SW480 (cell line): ENCODE results near the gene EPHB2.

Experiments
- DNase-seq: peaks from one replicate; pipeline ENCODE4 v3.0.0-alpha.2; 2016; ENCODE audit warnings: low spot score

The EPHB2 gene

GRCh38 chr1:22803833-22804232, 93.2 kb downstream of the EPHB2 start:
- no peak for DNase-seq

DNA sequence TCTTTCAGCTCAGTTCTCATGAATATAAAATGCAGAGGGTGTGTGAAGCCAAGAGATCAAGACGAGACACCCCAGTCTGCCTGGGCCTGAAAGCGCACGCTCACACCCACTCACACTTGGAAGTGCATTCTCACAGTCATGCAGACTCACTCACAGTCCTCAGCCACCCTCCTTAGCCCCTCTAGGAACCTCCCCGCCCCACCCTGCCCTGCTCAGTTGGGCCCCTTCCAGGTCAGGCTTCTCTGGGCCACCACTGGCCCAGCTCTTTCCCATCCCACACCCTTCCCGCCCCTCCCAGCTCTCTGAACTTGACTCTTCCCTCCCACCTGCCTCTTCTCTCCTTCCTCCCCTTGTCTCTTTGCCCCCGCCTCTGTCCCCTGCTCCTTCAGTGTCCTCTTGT, 93.8 kb downstream of the EPHB2 start:
- no peak for DNase-seq

- no peak for DNase-seq
Observed at GRCh38 chr1:22804969-22805671, 94.5 kb downstream of the EPHB2 start.

GRCh38 chr1:22805672-22806038, 95.0 kb downstream of the EPHB2 start:
- no peak for DNase-seq

DNA sequence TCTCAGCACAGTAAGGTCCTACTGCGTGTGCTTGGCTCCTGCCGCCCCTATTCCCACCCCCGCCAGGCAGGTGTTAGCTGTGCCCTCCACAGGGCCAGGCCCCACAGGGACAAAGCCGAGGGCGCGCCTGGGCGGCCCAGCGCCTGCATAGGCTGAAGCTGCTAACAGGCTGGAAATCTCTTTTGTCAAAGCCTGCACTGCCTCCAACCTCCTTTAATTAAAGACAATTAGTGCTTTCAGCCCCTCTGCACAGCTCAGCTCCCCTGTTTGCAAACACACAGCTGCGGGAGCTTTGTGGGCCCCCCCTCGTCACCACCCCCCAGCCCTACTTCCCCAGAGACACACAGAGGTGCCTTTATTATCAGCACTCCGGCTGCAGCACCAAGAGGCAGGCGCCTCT, 95.9 kb downstream of the EPHB2 start:
- no peak for DNase-seq

- no peak for DNase-seq
Observed at GRCh38 chr1:22807340-22807739, 96.7 kb downstream of the EPHB2 start.

GRCh38 chr1:22808186-22808675, 97.6 kb downstream of the EPHB2 start:
- DNase-seq, result no peak

DNA sequence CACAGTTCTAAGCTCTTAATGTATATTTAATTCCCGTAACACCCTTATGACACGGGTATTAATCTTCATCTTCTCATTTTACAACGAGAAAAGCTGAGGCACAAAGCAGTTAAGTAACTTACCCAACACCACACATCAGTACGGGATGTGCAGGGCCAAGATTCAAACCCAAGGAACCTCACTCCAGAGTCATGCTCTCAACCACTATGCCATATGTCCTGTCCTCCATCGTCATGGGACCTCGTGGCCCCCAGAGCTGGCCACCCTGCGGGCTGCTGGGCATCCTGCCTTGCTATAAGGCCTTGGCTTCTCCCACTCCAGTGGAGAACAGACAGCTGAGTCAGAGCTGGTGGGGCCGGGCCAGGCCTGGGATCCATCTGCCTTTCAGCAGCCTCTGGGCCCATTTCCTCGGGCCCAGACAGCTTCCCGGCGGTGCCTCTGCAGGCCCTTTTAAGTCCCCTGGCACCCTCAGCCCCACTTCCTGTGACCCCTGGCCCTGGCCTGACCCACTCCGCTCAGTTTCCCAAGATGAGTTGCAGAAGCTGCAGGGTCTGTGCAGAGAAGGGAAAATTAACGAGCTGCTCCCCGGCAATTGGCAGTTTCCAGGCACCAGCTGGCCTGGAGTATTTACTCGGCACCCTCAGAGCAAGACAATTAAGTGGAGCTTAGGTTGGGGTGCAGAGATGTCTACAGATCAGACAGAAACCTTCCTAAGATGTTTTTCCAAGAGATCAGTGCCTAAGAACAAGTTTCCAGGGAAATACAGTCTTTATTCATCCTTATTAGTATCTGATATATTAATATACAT, 98.2 kb downstream of the EPHB2 start:
- no peak for DNase-seq

DNA sequence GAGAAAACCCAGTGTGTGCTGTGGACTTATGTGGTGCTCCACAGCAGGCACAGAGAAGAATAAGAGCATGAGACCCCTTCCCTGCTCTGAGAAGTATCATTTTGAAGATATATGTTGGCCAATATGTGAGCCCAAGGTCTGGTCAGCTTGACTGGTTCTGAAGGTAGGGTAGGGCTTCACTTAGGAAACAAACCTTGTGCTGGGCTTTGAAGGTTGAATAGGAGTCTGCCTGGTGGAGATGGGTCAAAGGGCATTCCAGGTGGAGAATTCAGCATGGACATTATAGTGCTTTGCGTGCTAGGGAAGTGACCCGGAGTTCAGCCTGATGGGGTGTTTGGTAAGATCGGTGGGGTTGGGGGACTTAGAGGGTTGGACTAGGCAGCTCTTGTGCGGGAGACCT, 99.1 kb downstream of the EPHB2 start:
- no peak for DNase-seq

- no peak for DNase-seq
Observed at GRCh38 chr1:22810378-22810777, 99.7 kb downstream of the EPHB2 start.

GRCh38 chr1:22812092-22812880, 101.6 kb downstream of the EPHB2 start:
- no peak for DNase-seq

GRCh38 chr1:22812993-22813790, 102.6 kb downstream of the EPHB2 start:
- DNase-seq, result no peak

GRCh38 chr1:22814176-22815042, 103.8 kb downstream of the EPHB2 start:
- DNase-seq, result no peak

- DNase-seq, result no peak
Observed at GRCh38 chr1:22815043-22815365, 104.4 kb downstream of the EPHB2 start.

DNA sequence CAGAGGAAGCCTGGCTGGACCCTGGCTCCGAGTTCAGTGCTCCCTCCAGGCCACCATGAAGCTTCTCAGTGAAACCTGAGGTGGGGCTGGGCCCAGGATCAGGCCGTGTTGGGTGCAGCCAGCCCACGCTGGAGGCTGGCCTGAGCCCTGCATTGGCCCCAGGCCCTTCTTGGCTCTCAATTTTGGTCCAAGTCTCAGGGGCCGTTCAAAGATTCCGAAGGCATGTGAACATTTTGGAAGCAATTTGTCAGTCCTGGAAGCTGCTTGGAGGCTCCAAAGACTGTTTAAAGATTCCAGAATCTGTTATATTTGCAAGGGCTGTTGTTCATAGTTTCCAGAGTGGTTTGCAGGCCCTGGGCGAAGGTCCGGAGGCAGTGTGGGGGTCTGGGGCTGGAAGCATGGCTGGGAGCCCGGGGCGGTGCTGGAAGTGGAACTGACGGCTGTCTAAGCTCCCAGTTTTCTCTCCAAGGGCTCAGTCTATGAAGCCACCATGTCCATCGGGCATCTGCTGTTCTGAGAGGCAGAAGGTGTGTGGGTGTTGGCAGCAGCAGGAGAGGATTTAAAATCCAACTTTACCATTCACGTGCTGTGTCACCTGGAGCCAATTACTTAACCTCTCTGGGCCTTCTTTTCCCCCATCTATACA, 104.9 kb downstream of the EPHB2 start:
- DNase-seq, result no peak

- DNase-seq, result no peak
Observed at GRCh38 chr1:22816067-22816775, 105.6 kb downstream of the EPHB2 start.

GRCh38 chr1:22816803-22817202, 106.2 kb downstream of the EPHB2 start:
- no peak for DNase-seq

DNA sequence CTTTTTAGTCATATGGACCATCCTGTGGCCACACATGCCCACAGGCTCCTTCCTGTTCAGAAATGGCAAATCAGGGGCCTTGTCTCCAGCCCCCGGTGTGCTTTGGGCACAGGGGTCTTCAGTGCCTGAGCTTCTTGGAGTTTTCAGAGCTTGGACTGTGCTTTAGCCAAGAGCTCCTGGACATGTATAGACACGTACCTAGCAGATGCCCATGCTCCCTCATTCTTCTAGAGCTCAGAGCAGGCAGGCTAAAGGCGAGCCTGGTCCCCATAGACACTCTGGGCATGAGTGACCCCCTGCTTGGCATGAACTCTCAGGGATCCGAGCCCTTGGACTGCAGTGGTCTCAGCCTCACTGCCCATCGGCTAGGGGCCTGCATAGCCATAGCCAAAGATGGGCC, 106.8 kb downstream of the EPHB2 start:
- DNase-seq, result no peak

- no peak for DNase-seq
Observed at GRCh38 chr1:22818061-22818770, 107.6 kb downstream of the EPHB2 start.
